CD8-positive, alpha-beta memory T cell (primary cell): Measurements from ENCODE around the gene BOLA3. TPM values are rescaled to one million over a fixed set of nuclear protein-coding genes. Genes with fewer than 3 reads are reported as not detected.

Experiments
- CTCF ChIA-PET: fragments of 350-600 bp; sonication (Branson Sonifier 250); formaldehyde crosslinking; loops from one replicate; lab custom pipeline; 2021; ENCODE audit warnings: antibody characterized with exemption; lab: Charles Lee
- POLR2A ChIA-PET: fragments of 350-600 bp; sonication (Branson Sonifier 250); formaldehyde crosslinking; loops from one replicate; lab custom pipeline; 2021; ENCODE audit warnings: antibody characterized with exemption; lab: Charles Lee
- DNase-seq, 5 donors: peaks; one replicate each; pipeline versions ENCODE4 v3.0.0 to v3.0.0-alpha.2; 2020 to 2022; ENCODE audit warnings: mixed read lengths in 1 of 5
- H3K27ac ChIP-seq: one replicate; pipeline ENCODE4 v1.7.0; 2013; ENCODE audit warnings: low read depth, mild to moderate bottlenecking, low read length, moderate library complexity
- H3K27me3 ChIP-seq: 2 replicates; pipeline ENCODE4 v1.7.0; 2013; ENCODE audit warnings: low read length, mild to moderate bottlenecking; ENCODE audit not compliant: insufficient read depth, poor library complexity, severe bottlenecking
- H3K36me3 ChIP-seq: 2 replicates; pipeline ENCODE4 v1.7.0; 2013; ENCODE audit warnings: mild to moderate bottlenecking, low read length, moderate library complexity; ENCODE audit not compliant: insufficient read depth
- H3K4me1 ChIP-seq: 2 replicates; pipeline ENCODE4 v1.7.0; 2013; ENCODE audit warnings: mild to moderate bottlenecking, low read length, moderate library complexity; ENCODE audit not compliant: insufficient read depth
- H3K4me3 ChIP-seq: 2 replicates; pipeline ENCODE4 v1.7.0; 2013; ENCODE audit warnings: mild to moderate bottlenecking, low read length
- H3K9me3 ChIP-seq: 2 replicates; pipeline ENCODE4 v1.7.0; 2013; ENCODE audit warnings: mild to moderate bottlenecking, low read length
- H3K27ac Mint-ChIP-seq, 8 donors: one replicate each; pipeline ENCODE4 v1.8.0; 2020 to 2021; ENCODE audit warnings: mixed read lengths in 8 of 8, mild to moderate bottlenecking in 6 of 8, inconsistent platforms in 3 of 8, moderate library complexity in 3 of 8
- H3K27me3 Mint-ChIP-seq, 2 donors: one replicate each; pipeline ENCODE4 v1.8.0; 2020 to 2021; ENCODE audit warnings: mixed read lengths in 2 of 2, mild to moderate bottlenecking in 1 of 2, moderate library complexity in 1 of 2
- H3K36me3 Mint-ChIP-seq, 3 donors: one replicate each; pipeline ENCODE4 v1.8.0; 2020 to 2021; ENCODE audit warnings: mixed read lengths in 3 of 3, inconsistent platforms in 1 of 3, mild to moderate bottlenecking in 1 of 3
- H3K4me1 Mint-ChIP-seq, 3 donors: one replicate each; pipeline ENCODE4 v1.8.0; 2020 to 2021; ENCODE audit warnings: mixed read lengths in 3 of 3, inconsistent platforms in 1 of 3, mild to moderate bottlenecking in 1 of 3
- H3K4me3 Mint-ChIP-seq, 7 donors: one replicate each; pipeline ENCODE4 v1.8.0; 2020 to 2021; ENCODE audit warnings: mixed read lengths in 7 of 7, mild to moderate bottlenecking in 6 of 7, moderate library complexity in 4 of 7, inconsistent platforms in 2 of 7
- H3K9me3 Mint-ChIP-seq, 5 donors: one replicate each; pipeline ENCODE4 v1.8.0; 2020 to 2022; ENCODE audit warnings: mixed read lengths in 5 of 5, mild to moderate bottlenecking in 3 of 5, moderate library complexity in 2 of 5, inconsistent platforms in 1 of 5
- polyA plus RNA-seq: library from polyadenylated mRNA; unstranded; fragments of 300-500 nt; fragmentation: Illumina TruSeq; gene quantifications from one replicate; pipeline ENCODE4 v1.2.3, GENCODE V29; 2021
- total RNA-seq, 2 experiments: library from RNA; stranded (reverse); gene quantifications; one replicate each; pipeline ENCODE4 v1.2.3, GENCODE V29; 2021

Gene BOLA3
- total and polyA plus RNA-seq, 3 experiments from 2014 or later = 74.1 to 133 (median 131) TPM

- ChIA-PET POLR2A (no interaction called here), CTCF (no interaction called here)
- Mint-ChIP-seq H3K9me3 (peaks cover 0 to 2% (median 0%) of the 10 kb centered on the region in 5 donors), H3K27me3 (peaks cover 0 to 2% of the 10 kb centered on the region in 2 donors), H3K36me3 (no peaks in the 10 kb centered on the region), H3K27ac (peak overlapping the region in 3 of 8 donors; percentile 17 to 47 (median 29)), H3K4me3 (peak overlapping the region in 3 of 7 donors; percentile 52 to 73 (median 64)), H3K4me1 (peaks cover 3 to 11% (median 7%) of the 10 kb centered on the region in 3 donors)
- no peaks in the 10 kb centered on the region for H3K27me3 ChIP-seq
- H3K9me3 ChIP-seq = no peaks in the 10 kb centered on the region
- peak in 3 of 5 donors; percentile 15 to 29 (median 22) for DNase-seq
- H3K4me3 ChIP-seq = no peak overlapping the region
- H3K4me1 ChIP-seq = no peaks in the 10 kb centered on the region
- no peaks in the 10 kb centered on the region for H3K36me3 ChIP-seq
- peak overlapping the region; percentile 21 for H3K27ac ChIP-seq
Measured at GRCh38 chr2:74186038-74186437, 38.3 kb upstream of the BOLA3 start.

GRCh38 chr2:74183878-74184277 is 36.2 kb upstream of the BOLA3 start:
- Mint-ChIP-seq H3K27me3 (peaks cover 0 to 2% of the 10 kb centered on the region in 2 donors), H3K4me1 (peaks cover 5 to 15% (median 14%) of the 10 kb centered on the region in 3 donors), H3K36me3 (no peaks in the 10 kb centered on the region), H3K4me3 (no peak overlapping the region), H3K27ac (peak overlapping the region in 1 of 8 donors; percentile 33), H3K9me3 (peaks cover 0 to 2% (median 0%) of the 10 kb centered on the region in 5 donors)
- CTCF ChIA-PET = interaction anchor here (1.2 to 1.7 kb wide), 2 partner anchors 13 to 37 kb away, joined by 3 to 4 read pairs; partner anchors contain the start of gene BOLA3
- Histone ChIP-seq H3K36me3 (no peaks in the 10 kb centered on the region), H3K27ac (no peak overlapping the region), H3K9me3 (no peaks in the 10 kb centered on the region), H3K4me3 (no peak overlapping the region), H3K4me1 (peaks cover 4% of the 10 kb centered on the region), H3K27me3 (no peaks in the 10 kb centered on the region)
- DNase-seq = no peak
- POLR2A ChIA-PET = interaction anchor here (0.6 kb wide), 1 partner anchor 12 kb away, joined by 4 read pairs; no protein-coding TSS in a partner anchor

- peaks cover 10% of the 10 kb centered on the region for H3K4me1 ChIP-seq
- Mint-ChIP-seq H3K36me3 (peaks cover 0 to 7% (median 2%) of the 10 kb centered on the region in 3 donors), H3K4me3 (peak overlapping the region in 1 of 7 donors; percentile 10), H3K27me3 (no peaks in the 10 kb centered on the region), H3K9me3 (peaks cover 0 to 2% (median 0%) of the 10 kb centered on the region in 5 donors), H3K27ac (peak overlapping the region in 2 of 8 donors; percentile 35 to 36), H3K4me1 (peaks cover 13 to 30% (median 28%) of the 10 kb centered on the region in 3 donors)
- POLR2A ChIA-PET = no interaction called here
- no peaks in the 10 kb centered on the region for H3K27me3 ChIP-seq
- no peaks in the 10 kb centered on the region for H3K36me3 ChIP-seq
- no peak overlapping the region for H3K4me3 ChIP-seq
- no peaks in the 10 kb centered on the region for H3K9me3 ChIP-seq
- no peak for DNase-seq
- no peak overlapping the region for H3K27ac ChIP-seq
- CTCF ChIA-PET = interaction anchor here (1.5 to 5.0 kb wide), 3 partner anchors 16 to 273 kb away, joined by 3 to 59 read pairs (median 8); partner anchors contain the start of genes INO80B and MTHFD2
Measured at GRCh38 chr2:74181739-74182138, 34.0 kb upstream of the BOLA3 start.

GRCh38 chr2:74179063-74179865 is 31.6 kb upstream of the BOLA3 start:
- Histone ChIP-seq H3K9me3 (no peaks in the 10 kb centered on the region), H3K27ac (peak overlapping the region; percentile 91), H3K27me3 (no peaks in the 10 kb centered on the region), H3K36me3 (peaks cover 4% of the 10 kb centered on the region), H3K4me3 (peak overlapping the region; percentile 88), H3K4me1 (peaks cover 33% of the 10 kb centered on the region)
- Mint-ChIP-seq H3K27me3 (no peaks in the 10 kb centered on the region), H3K4me1 (peaks cover 26 to 44% (median 43%) of the 10 kb centered on the region in 3 donors), H3K36me3 (peaks cover 0 to 20% (median 6%) of the 10 kb centered on the region in 3 donors), H3K9me3 (no peaks in the 10 kb centered on the region), H3K27ac (peak overlapping the region; percentile 94 to 99 (median 95)), H3K4me3 (peak overlapping the region; percentile 89 to 99 (median 93))
- ChIA-PET POLR2A (interaction anchor here (0.7 to 3.0 kb wide), 18 partner anchors 12 to 442 kb away, joined by 3 to 84 read pairs (median 6); partner anchors contain the start of genes AUP1, BOLA3, HTRA2 and MTHFD2), CTCF (interaction anchor here (0.7 to 5.0 kb wide), 23 partner anchors 10 to 946 kb away, joined by 3 to 59 read pairs (median 4); partner anchors contain the start of genes BOLA3, HTRA2, MTHFD2 and PRADC1)
- peak in 1 of 5 donors; percentile 10 for DNase-seq

GRCh38 chr2:74178211-74179062 is 30.7 kb upstream of the BOLA3 start, which contains the start of gene MOB1A:
TSS of gene MOB1A (minus strand) at chr2:74178879. CDS start at chr2:74178674, 205 bp downstream.
- H3K4me3 Mint-ChIP-seq = peak within 1 kb of the TSS; percentile 89 to 99 (median 93)
- peaks cover 0 to 20% (median 6%) of the 10 kb centered on the region in 3 donors for H3K36me3 Mint-ChIP-seq
- H3K27me3 Mint-ChIP-seq = no peaks in the 10 kb centered on the region
- peak within 1 kb of the TSS; percentile 94 to 99 (median 95) for H3K27ac Mint-ChIP-seq
- Histone ChIP-seq H3K27me3 (no peaks in the 10 kb centered on the region), H3K4me3 (peak within 1 kb of the TSS; percentile 88), H3K4me1 (peaks cover 37% of the 10 kb centered on the region), H3K36me3 (peaks cover 4% of the 10 kb centered on the region), H3K9me3 (no peaks in the 10 kb centered on the region), H3K27ac (peak within 1 kb of the TSS; percentile 91)
- ChIA-PET CTCF (interaction anchor here (0.8 to 5.0 kb wide), 23 partner anchors 9 to 946 kb away, joined by 3 to 59 read pairs (median 4); partner anchors contain the start of genes BOLA3, HTRA2, MTHFD2 and PRADC1), POLR2A (interaction anchor here (0.5 to 3.0 kb wide), 19 partner anchors 12 to 441 kb away, joined by 3 to 84 read pairs (median 6); partner anchors contain the start of genes AUP1, BOLA3, HTRA2 and MTHFD2)
- DNase-seq = peak; percentile 97 to 98 (median 98)
- H3K4me1 Mint-ChIP-seq = peaks cover 28 to 47% (median 46%) of the 10 kb centered on the region in 3 donors
- no peaks in the 10 kb centered on the region for H3K9me3 Mint-ChIP-seq

- Histone ChIP-seq H3K36me3 (peaks cover 4% of the 10 kb centered on the region), H3K27ac (peak overlapping the region; percentile 91), H3K9me3 (no peaks in the 10 kb centered on the region), H3K4me1 (peaks cover 41% of the 10 kb centered on the region), H3K4me3 (peak overlapping the region; percentile 88), H3K27me3 (no peaks in the 10 kb centered on the region)
- Mint-ChIP-seq H3K4me1 (peaks cover 32 to 52% (median 51%) of the 10 kb centered on the region in 3 donors), H3K36me3 (peaks cover 0 to 23% (median 6%) of the 10 kb centered on the region in 3 donors), H3K4me3 (peak overlapping the region; percentile 89 to 99 (median 93)), H3K9me3 (no peaks in the 10 kb centered on the region), H3K27ac (peak overlapping the region; percentile 94 to 99 (median 95)), H3K27me3 (no peaks in the 10 kb centered on the region)
- DNase-seq = no peak
- POLR2A ChIA-PET = interaction anchor here (0.9 to 3.0 kb wide), 13 partner anchors 11 to 440 kb away, joined by 3 to 84 read pairs (median 7); partner anchors contain the start of genes AUP1, BOLA3, HTRA2 and MTHFD2
- CTCF ChIA-PET = interaction anchor here (1.1 to 5.0 kb wide), 11 partner anchors 8 to 349 kb away, joined by 3 to 59 read pairs (median 6); partner anchors contain the start of genes BOLA3, MTHFD2 and STAMBP
Measured at GRCh38 chr2:74177696-74178095, 30.0 kb upstream of the BOLA3 start.

GRCh38 chr2:74174909-74175308 is 27.2 kb upstream of the BOLA3 start:
- CTCF ChIA-PET = interaction anchor here (0.6 kb wide), 1 partner anchor 245 kb away, joined by 3 read pairs; no protein-coding TSS in a partner anchor
- Mint-ChIP-seq H3K27ac (peak overlapping the region in 7 of 8 donors; percentile 20 to 99 (median 42)), H3K4me3 (peak overlapping the region in 6 of 7 donors; percentile 15 to 93 (median 71)), H3K4me1 (peaks cover 42 to 64% (median 61%) of the 10 kb centered on the region in 3 donors), H3K9me3 (no peaks in the 10 kb centered on the region), H3K36me3 (peaks cover 0 to 41% (median 11%) of the 10 kb centered on the region in 3 donors), H3K27me3 (no peaks in the 10 kb centered on the region)
- H3K36me3 ChIP-seq = peaks cover 16% of the 10 kb centered on the region
- no peak for DNase-seq
- no peaks in the 10 kb centered on the region for H3K9me3 ChIP-seq
- H3K4me1 ChIP-seq = peaks cover 50% of the 10 kb centered on the region
- no peaks in the 10 kb centered on the region for H3K27me3 ChIP-seq
- H3K4me3 ChIP-seq = no peak overlapping the region
- POLR2A ChIA-PET = no interaction called here
- H3K27ac ChIP-seq = no peak overlapping the region
